Testis (tissue), 2 donors: Measurements from ENCODE around the gene ANO3.

Experiments used
- CTCF ChIP-seq, 3 experiments: fragments of 450-650 bp in 2 of 3; fragments of 200-600 bp in 1 of 3; sonication (generic) in 1 of 3; IDR thresholded peaks; one replicate each; pipeline ENCODE4 v1.5.1; 2016 to 2019; ENCODE audit warnings: antibody characterized with exemption in 3 of 3, mild to moderate bottlenecking in 2 of 3, moderate library complexity in 1 of 3
- POLR2A ChIP-seq: fragments of 450-650 bp; IDR thresholded peaks from one replicate; pipeline ENCODE4 v1.6.1; 2017; ENCODE audit warnings: antibody characterized with exemption, mild to moderate bottlenecking, moderate library complexity

DNA sequence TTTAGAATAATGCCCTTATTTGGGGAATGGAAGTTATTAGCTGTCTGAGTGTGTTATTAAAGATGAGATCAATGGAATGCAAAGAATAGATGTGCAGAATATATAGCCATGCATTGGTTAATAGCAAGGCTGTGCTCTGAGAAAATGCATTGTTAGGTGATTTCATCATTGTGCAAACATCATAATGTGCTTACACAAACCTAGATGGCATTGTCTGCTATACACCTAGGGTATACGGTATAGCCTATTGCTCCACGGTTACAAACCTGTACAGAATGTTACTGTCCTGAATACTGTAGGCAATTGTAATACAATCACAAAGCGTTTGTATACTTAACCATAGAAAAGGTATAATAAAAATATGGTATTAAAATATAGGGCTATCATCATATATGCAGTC, 364.4 kb downstream of the ANO3 start:
- TF ChIP-seq POLR2A (no peak), CTCF (IDR thresholded peaks at IDR 0.05) (no peak)
